DND-41 (cell line): ENCODE measurements around the gene BAIAP2.

Source experiments
- EZH2 ChIP-seq: IDR thresholded peaks from 3 replicates; pipeline ENCODE4 v1.6.1; 2012; ENCODE audit warnings: borderline replicate concordance, low read depth, mild to moderate bottlenecking, moderate library complexity, low read length, inconsistent platforms; ENCODE audit not compliant: severe bottlenecking
- TF ChIP-seq, protein P1 (sequence below): IDR thresholded peaks from 2 replicates; pipeline ENCODE4 v1.5.1; 2012; ENCODE audit warnings: borderline replicate concordance, low read length, moderate library complexity, mild to moderate bottlenecking; ENCODE audit not compliant: poor library complexity, severe bottlenecking; ENCODE audit errors: extremely low read depth

DNA sequence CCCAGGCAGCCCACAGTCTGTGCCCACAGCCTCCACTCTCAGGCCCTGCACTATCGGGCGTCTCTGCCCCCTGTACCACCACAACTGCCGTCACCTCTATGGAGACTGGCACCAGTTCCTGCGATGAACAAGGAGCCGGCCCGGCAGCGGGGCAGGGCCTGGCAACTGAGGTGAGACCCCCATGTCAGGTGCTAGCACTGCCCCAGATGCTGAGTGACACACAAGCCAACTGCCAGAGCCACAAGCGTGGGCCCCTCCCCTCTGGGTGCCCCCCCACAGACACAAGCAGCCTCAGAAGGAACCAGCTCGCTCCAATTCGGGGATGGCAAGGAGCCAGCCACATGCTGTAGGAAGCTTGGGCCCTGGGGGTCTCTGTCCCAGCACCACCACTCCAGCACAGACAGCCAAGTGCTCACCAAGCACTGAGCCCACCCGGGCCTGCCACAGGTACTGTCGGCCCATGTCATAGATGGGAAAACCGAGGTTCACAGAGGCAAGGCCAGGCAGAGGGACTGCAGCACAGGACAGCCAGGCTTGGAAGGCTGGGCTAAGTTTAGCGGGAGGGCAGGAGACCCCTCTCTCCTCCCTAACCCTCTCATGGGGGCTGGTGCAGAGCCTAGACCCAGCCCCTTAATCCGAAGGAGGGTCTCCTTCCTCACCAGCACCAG, 128.9 kb downstream of the BAIAP2 start:
- TF ChIP-seq EZH2, result no peak
- TF ChIP-seq, protein P1, sequence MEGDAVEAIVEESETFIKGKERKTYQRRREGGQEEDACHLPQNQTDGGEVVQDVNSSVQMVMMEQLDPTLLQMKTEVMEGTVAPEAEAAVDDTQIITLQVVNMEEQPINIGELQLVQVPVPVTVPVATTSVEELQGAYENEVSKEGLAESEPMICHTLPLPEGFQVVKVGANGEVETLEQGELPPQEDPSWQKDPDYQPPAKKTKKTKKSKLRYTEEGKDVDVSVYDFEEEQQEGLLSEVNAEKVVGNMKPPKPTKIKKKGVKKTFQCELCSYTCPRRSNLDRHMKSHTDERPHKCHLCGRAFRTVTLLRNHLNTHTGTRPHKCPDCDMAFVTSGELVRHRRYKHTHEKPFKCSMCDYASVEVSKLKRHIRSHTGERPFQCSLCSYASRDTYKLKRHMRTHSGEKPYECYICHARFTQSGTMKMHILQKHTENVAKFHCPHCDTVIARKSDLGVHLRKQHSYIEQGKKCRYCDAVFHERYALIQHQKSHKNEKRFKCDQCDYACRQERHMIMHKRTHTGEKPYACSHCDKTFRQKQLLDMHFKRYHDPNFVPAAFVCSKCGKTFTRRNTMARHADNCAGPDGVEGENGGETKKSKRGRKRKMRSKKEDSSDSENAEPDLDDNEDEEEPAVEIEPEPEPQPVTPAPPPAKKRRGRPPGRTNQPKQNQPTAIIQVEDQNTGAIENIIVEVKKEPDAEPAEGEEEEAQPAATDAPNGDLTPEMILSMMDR, result no peak
